GM12878 (cell line): ENCODE measurements around the gene CD96. TPM values are rescaled to one million over a fixed set of nuclear protein-coding genes. Genes with fewer than 3 reads are reported as not detected.

Source experiments
- ATAC-seq: fragments of 200-7000 bp; cut with Tn5 transposase; 3 replicates; pipeline ENCODE4 v1.9.1; 2020; ENCODE audit warnings: mild to moderate bottlenecking, moderate library complexity
- BruUV-seq: library from RNA; stranded (reverse); fragments of 400-500 nt; replicated peaks from 2 replicates; lab custom pipeline; 2021; lab: Mats Ljungman, UMichigan
- CTCF ChIA-PET: fragments of 300-600 bp; sonication (Branson Sonifier 250); formaldehyde crosslinking; extraction: SDS; loops from one replicate; lab custom pipeline; 2021; ENCODE audit warnings: inconsistent platforms; lab: Yijun Ruan, JAX
- POLR2A ChIA-PET: fragments of 350-600 bp; formaldehyde crosslinking; extraction: SDS; loops from one replicate; lab custom pipeline; 2021; ENCODE audit warnings: inconsistent platforms; lab: Charles Lee
- RAD21 ChIA-PET: fragments of 300-600 bp; sonication (Branson Sonifier 250); formaldehyde crosslinking; loops from one replicate; lab custom pipeline; 2023; ENCODE audit warnings: antibody characterized with exemption; ENCODE audit not compliant: unreplicated experiment; lab: Charles Lee
- SMC1A ChIA-PET: fragments of 300-600 bp; sonication (Branson Sonifier 250); formaldehyde crosslinking; loops from one replicate; lab custom pipeline; 2023; ENCODE audit not compliant: unreplicated experiment, uncharacterized antibody; lab: Charles Lee
- DNase-seq: peaks from one replicate; pipeline ENCODE4 v3.0.0-alpha.2; 2011; ENCODE audit warnings: low read depth, low spot score
- FAIRE-seq: peaks from 3 replicates; lab custom pipeline; 2011; peaks lifted over from hg19 to GRCh38; lab: Jason Lieb, UNC
- H2AFZ ChIP-seq: 2 replicates; pipeline ENCODE4 v1.6.0; 2011; ENCODE audit warnings: low read depth, low read length, control low read depth; ENCODE audit not compliant: control insufficient read depth
- H3K27ac ChIP-seq: 2 replicates; pipeline ENCODE4 v1.5.1; 2011; ENCODE audit warnings: control low read depth; ENCODE audit not compliant: control insufficient read depth, insufficient read depth
- H3K27me3 ChIP-seq, 2 experiments: replicated peaks in 1 of 2; 2 replicates each; pipeline versions ENCODE4 v1.6.0 to v1.6.1; 2011; ENCODE audit warnings: low read length in 1 of 2; ENCODE audit not compliant: control insufficient read depth in 2 of 2, insufficient read depth in 2 of 2
- H3K36me3 ChIP-seq, 2 experiments: 2 replicates each; pipeline ENCODE4 v1.5.1; 2011; ENCODE audit warnings: low read length in 1 of 2; ENCODE audit not compliant: control insufficient read depth in 2 of 2, insufficient read depth in 2 of 2
- H3K4me1 ChIP-seq: 2 replicates; pipeline ENCODE4 v1.6.1; 2011; ENCODE audit warnings: mild to moderate bottlenecking, low read length, moderate library complexity, mixed read lengths; ENCODE audit not compliant: control insufficient read depth, insufficient read depth
- H3K4me2 ChIP-seq: 2 replicates; pipeline ENCODE4 v1.6.0; 2011; ENCODE audit warnings: control low read depth; ENCODE audit not compliant: control insufficient read depth, insufficient read depth
- H3K4me3 ChIP-seq: fragments of 200-600 bp; sonication (generic); 2 replicates; pipeline ENCODE4 v1.5.1; 2016
- H3K79me2 ChIP-seq: 2 replicates; pipeline ENCODE4 v1.6.0; 2011; ENCODE audit warnings: low read length; ENCODE audit not compliant: control insufficient read depth, insufficient read depth
- H3K9ac ChIP-seq: 2 replicates; pipeline ENCODE4 v1.8.0; 2011; ENCODE audit warnings: low read length, control low read depth, mixed read lengths; ENCODE audit not compliant: control insufficient read depth, insufficient read depth
- H3K9me3 ChIP-seq: replicated peaks from 3 replicates; pipeline ENCODE4 v1.5.1; 2011; ENCODE audit warnings: mild to moderate bottlenecking, low read length; ENCODE audit not compliant: control insufficient read depth, insufficient read depth
- H4K20me1 ChIP-seq: 2 replicates; pipeline ENCODE4 v1.6.0; 2011; ENCODE audit not compliant: control insufficient read depth, insufficient read depth
- BHLHE40 ChIP-seq, 2 experiments: fragments of 450-650 bp in 1 of 2; IDR thresholded peaks; 2 replicates each; pipeline ENCODE4 v1.6.1; 2011 to 2017; ENCODE audit warnings: low read depth in 2 of 2, borderline replicate concordance in 1 of 2, improper control_type of control experiment in 1 of 2, low read length in 1 of 2, mild to moderate bottlenecking in 1 of 2
- CHD1 ChIP-seq: IDR thresholded peaks from 2 replicates; pipeline ENCODE4 v1.6.1; 2012; ENCODE audit warnings: low read depth, low read length, improper control_type of control experiment
- IRF4 ChIP-seq: IDR thresholded peaks from 2 replicates; pipeline ENCODE4 v1.6.1; 2011; ENCODE audit warnings: low read depth, low read length
- MEF2B ChIP-seq: fragments of 450-650 bp; IDR thresholded peaks from 2 replicates; pipeline ENCODE4 v1.6.1; 2018; ENCODE audit warnings: mild to moderate bottlenecking, moderate library complexity; ENCODE audit not compliant: partially characterized antibody, poor library complexity, severe bottlenecking
- RFX5 ChIP-seq: IDR thresholded peaks from 2 replicates; pipeline ENCODE4 v1.6.1; 2011; ENCODE audit warnings: low read depth, low read length, improper control_type of control experiment
- SIN3A ChIP-seq: IDR thresholded peaks from 2 replicates; pipeline ENCODE4 v1.6.1; 2012; ENCODE audit warnings: low read depth, low read length, improper control_type of control experiment
- SMC3 ChIP-seq: IDR thresholded peaks from 2 replicates; pipeline ENCODE4 v1.6.1; 2011; ENCODE audit warnings: low read length, improper control_type of control experiment, borderline replicate concordance
- SPI1 ChIP-seq: IDR thresholded peaks from 2 replicates; pipeline ENCODE4 v1.6.1; 2011; ENCODE audit warnings: low read depth, mild to moderate bottlenecking, low read length, moderate library complexity, borderline replicate concordance; ENCODE audit not compliant: insufficient read depth
- TBL1XR1 ChIP-seq: IDR thresholded peaks from 2 replicates; pipeline ENCODE4 v1.6.1; 2012; ENCODE audit warnings: low read depth, low read length, improper control_type of control experiment
- WGBS: methylation state at CpG from one replicate; pipeline ENCODE4 v1.1.6; 2016; ENCODE audit warnings: low lambda C conversion rate; ENCODE audit not compliant: insufficient replicate concordance, insufficient coverage; ENCODE audit errors: missing lambda C conversion rate; 5-methylcytosine and 5-hydroxymethylcytosine counted together
- in situ Hi-C: fragments of 300-500 bp; cut with MboI; formaldehyde crosslinking; loops from 9 replicates; pipeline ENCODE4 v1.14.3; 2018; ENCODE audit warnings: mixed read lengths
- intact Hi-C: fragments of 100-400 bp; cut with micrococcal nuclease; formaldehyde crosslinking; loops from one replicate; pipeline ENCODE4 v1.14.2; 2022; ENCODE audit not compliant: unreplicated experiment
- polyA plus RNA-seq, 11 experiments: library from polyadenylated mRNA; depleted of rRNA in 4 of 11; unstranded in 6 of 11; stranded (reverse) in 5 of 11; fragments of >200 nt; fragmentation: Nextera tagmentation in 4 of 11; fragmentation: Illumina TruSeq in 1 of 11; extraction: Ambion mirVana in 4 of 11; extraction: Trizol in 1 of 11; gene quantifications; 1 replicate in 1 of 11; 2 replicates in 10 of 11; pipeline versions ENCODE4 v1.2.1 to v1.2.3, GENCODE V29; 2011 to 2016; ENCODE audit warnings: inconsistent platforms in 2 of 11, missing spikeins in 2 of 11, low read depth in 1 of 11
- total RNA-seq, 4 experiments: library from RNA; depleted of rRNA in 3 of 4; stranded (reverse); fragments of >200 nt in 3 of 4; fragmentation: Illumina TruSeq in 1 of 4; extraction: Trizol in 1 of 4; gene quantifications; 2 replicates each; pipeline versions ENCODE4 v1.2.1 to v1.2.3, GENCODE V29; 2013 to 2021
- TF ChIP-seq, protein P1 (sequence below): fragments of 150-350 bp; IDR thresholded peaks from 2 replicates; pipeline ENCODE4 v1.6.1; 2016; ENCODE audit warnings: low read depth, low read length

The CD96 gene
- total and polyA plus RNA-seq, 10 of the 15 experiments (the other 5 are each of a cell fraction or from before 2014, with no cell fraction given), result 0.13 to 10.1 (median 0.47) TPM

DNA sequence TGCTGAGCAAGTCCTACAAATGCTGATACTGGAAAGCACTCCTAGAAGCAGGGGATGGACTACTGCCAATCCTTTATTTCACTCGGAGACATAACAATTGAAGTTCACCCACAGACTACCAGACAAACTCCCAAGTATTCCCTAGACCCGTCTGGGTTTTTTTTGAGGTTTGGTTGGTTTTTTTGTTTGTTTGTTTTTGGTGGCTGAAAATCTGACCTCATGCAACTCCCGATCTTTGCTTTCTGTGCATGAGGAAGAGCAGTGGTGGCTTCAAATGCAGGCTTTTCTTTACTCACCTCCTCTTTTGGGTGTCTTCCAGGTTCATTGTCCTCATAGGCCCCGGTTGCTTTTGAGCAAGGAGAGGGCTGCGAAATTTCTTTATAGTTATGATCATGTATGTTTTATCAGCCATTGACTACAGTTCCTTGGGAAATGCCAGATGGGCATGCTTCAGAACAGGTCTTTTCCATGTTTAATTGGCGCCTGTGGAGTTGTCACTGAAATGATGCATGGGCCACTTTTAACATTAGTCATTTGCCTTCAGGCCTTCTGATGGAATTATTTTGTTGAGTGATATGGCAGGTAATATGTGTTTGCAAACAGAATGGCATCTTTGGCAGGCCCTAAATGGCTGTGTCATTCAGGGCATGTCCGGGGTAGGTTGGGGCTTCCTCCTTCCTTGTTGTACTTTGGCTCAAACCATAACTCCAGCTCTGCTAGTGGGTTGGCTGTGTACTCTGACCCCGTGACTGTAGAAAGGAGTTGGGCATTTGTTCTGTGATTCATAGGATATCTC, 134.4 kb downstream of the CD96 start:
- no peaks in the 10 kb centered on the region for H3K27me3 ChIP-seq
- H3K4me1 ChIP-seq, result peaks cover 17% of the 10 kb centered on the region
- SMC1A ChIA-PET, result interaction anchor here (1.1 to 2.3 kb wide), 7 partner anchors 9 to 337 kb away, joined by 3 to 11 read pairs (median 8); no protein-coding TSS in a partner anchor
- H3K27ac ChIP-seq, result no peak overlapping the region
- no peak for TF ChIP-seq BHLHE40 (IDR thresholded peaks at IDR 0.05; ENCODE audit: borderline replicate concordance in 1 of 2, low read depth in 2 of 2, low read length in 1 of 2)
- TF ChIP-seq SMC3, result no peak
- TF ChIP-seq MEF2B, result no peak
- TF ChIP-seq CHD1, result no peak
- TF ChIP-seq TBL1XR1, result no peak
- TF ChIP-seq SPI1, result no peak
- no peak for TF ChIP-seq RFX5
- TF ChIP-seq IRF4, result no peak
- TF ChIP-seq, protein P1, sequence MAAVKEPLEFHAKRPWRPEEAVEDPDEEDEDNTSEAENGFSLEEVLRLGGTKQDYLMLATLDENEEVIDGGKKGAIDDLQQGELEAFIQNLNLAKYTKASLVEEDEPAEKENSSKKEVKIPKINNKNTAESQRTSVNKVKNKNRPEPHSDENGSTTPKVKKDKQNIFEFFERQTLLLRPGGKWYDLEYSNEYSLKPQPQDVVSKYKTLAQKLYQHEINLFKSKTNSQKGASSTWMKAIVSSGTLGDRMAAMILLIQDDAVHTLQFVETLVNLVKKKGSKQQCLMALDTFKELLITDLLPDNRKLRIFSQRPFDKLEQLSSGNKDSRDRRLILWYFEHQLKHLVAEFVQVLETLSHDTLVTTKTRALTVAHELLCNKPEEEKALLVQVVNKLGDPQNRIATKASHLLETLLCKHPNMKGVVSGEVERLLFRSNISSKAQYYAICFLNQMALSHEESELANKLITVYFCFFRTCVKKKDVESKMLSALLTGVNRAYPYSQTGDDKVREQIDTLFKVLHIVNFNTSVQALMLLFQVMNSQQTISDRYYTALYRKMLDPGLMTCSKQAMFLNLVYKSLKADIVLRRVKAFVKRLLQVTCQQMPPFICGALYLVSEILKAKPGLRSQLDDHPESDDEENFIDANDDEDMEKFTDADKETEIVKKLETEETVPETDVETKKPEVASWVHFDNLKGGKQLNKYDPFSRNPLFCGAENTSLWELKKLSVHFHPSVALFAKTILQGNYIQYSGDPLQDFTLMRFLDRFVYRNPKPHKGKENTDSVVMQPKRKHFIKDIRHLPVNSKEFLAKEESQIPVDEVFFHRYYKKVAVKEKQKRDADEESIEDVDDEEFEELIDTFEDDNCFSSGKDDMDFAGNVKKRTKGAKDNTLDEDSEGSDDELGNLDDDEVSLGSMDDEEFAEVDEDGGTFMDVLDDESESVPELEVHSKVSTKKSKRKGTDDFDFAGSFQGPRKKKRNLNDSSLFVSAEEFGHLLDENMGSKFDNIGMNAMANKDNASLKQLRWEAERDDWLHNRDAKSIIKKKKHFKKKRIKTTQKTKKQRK, result no peak
- TF ChIP-seq SIN3A, result no peak
- intact Hi-C loops (no loop called here), in situ Hi-C loops (no loop called here)
- DNase-seq, result no peak
- BruUV-seq, result no TSS peak
- RAD21 ChIA-PET, result interaction anchor here (0.5 to 1.6 kb wide), 6 partner anchors 12 to 127 kb away, joined by 3 to 6 read pairs (median 3); no protein-coding TSS in a partner anchor
- H4K20me1 ChIP-seq, result no peaks in the 10 kb centered on the region
- no peak overlapping the region for H3K9ac ChIP-seq
- POLR2A ChIA-PET, result interaction anchor here (1.1 kb wide), 1 partner anchor 17 kb away, joined by 3 read pairs; no protein-coding TSS in a partner anchor
- no peaks in the 10 kb centered on the region for H3K36me3 ChIP-seq
- CTCF ChIA-PET, result interaction anchor here (0.6 to 1.7 kb wide), 10 partner anchors 7 to 337 kb away, joined by 3 to 7 read pairs (median 4); no protein-coding TSS in a partner anchor
- no peaks in the 10 kb centered on the region for H3K9me3 ChIP-seq
- H3K79me2 ChIP-seq, result no peaks in the 10 kb centered on the region
- 58% methylated on average over 8 of the region's 8 CpGs for WGBS
- H3K4me3 ChIP-seq, result peak overlapping the region; percentile 67; the same call in 1 of the 2 replicates
- peak; percentile 38 for ATAC-seq
- H2AFZ ChIP-seq, result peak overlapping the region; percentile 16
- FAIRE-seq, result no peak
- H3K4me2 ChIP-seq, result peak overlapping the region; percentile 95
